HUES48 (cell line): Measurements from ENCODE around the gene RSPRY1.

ENCODE experiments used
- H3K27ac ChIP-seq: one replicate; pipeline ENCODE4 v1.7.0; 2013; ENCODE audit warnings: low read depth, low read length, inconsistent platforms
- H3K27me3 ChIP-seq: 2 replicates; pipeline ENCODE4 v1.6.1; 2013; ENCODE audit warnings: mild to moderate bottlenecking, low read length; ENCODE audit not compliant: control insufficient read depth, insufficient read depth
- H3K36me3 ChIP-seq: 2 replicates; pipeline ENCODE4 v1.6.1; 2013; ENCODE audit warnings: low read length; ENCODE audit not compliant: control insufficient read depth, insufficient read depth
- H3K4me1 ChIP-seq: 2 replicates; pipeline ENCODE4 v1.6.1; 2013; ENCODE audit warnings: mild to moderate bottlenecking, low read length; ENCODE audit not compliant: control insufficient read depth, insufficient read depth
- H3K4me3 ChIP-seq: 2 replicates; pipeline ENCODE4 v1.5.1; 2013; ENCODE audit warnings: mild to moderate bottlenecking, low read depth, low read length
- H3K9ac ChIP-seq: 2 replicates; pipeline ENCODE4 v1.6.1; 2013; ENCODE audit warnings: mild to moderate bottlenecking, low read depth, low read length, moderate library complexity
- H3K9me3 ChIP-seq: 2 replicates; pipeline ENCODE4 v1.6.1; 2013; ENCODE audit warnings: low read length; ENCODE audit not compliant: control insufficient read depth, insufficient read depth

The RSPRY1 gene

DNA sequence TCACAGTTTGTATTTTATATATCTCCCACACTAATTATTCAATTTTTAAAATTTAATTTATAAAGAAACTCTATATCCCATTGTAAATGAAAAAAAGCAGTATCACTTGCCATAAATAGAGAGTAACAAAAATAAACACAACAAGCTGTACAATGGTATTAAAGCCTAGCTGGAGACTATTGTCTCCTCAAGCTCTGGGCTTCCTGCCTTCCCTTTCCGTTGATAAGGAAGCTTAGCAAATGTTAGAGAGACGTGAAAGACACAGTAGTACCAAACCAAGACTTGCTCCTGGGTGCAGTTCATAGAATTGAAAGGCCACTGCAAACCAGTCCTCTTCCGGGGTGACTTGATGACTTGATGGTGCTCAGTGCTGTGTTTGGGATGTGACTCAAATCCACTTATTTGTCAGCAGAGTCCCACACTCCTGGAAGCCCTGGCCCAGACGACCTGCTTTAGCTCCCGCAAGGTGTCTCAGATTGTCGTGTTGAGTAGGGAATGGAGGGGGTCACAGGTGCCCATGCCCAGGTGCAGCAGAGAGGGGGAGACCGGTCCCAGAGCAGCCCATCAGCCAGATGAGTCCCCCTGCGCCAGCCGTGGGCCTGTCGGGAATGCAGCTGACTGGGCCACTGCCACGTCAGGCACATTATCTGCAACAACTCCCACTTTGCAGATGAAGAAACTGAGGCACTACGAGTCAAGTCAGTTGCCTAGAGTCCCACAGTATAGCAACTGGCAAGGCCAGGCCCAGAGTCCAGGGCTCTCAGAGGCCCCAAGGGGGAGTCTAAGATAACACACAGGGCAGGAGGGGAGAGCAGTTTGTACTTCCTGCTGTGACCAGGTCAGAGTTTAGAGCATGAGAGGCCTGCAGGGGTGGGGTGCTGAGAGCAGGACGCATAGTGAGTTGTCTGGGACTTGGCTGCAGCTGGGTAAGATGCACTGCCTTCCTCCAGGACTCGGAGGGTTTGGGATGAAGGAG, 40.8 kb upstream of the RSPRY1 start:
- no peaks in the 10 kb centered on the region for H3K27me3 ChIP-seq
- no peak overlapping the region for H3K9ac ChIP-seq
- H3K36me3 ChIP-seq, result no peaks in the 10 kb centered on the region
- H3K4me1 ChIP-seq, result peaks cover 22% of the 10 kb centered on the region
- H3K9me3 ChIP-seq, result no peaks in the 10 kb centered on the region
- H3K4me3 ChIP-seq, result no peak overlapping the region
- no peak overlapping the region for H3K27ac ChIP-seq

DNA sequence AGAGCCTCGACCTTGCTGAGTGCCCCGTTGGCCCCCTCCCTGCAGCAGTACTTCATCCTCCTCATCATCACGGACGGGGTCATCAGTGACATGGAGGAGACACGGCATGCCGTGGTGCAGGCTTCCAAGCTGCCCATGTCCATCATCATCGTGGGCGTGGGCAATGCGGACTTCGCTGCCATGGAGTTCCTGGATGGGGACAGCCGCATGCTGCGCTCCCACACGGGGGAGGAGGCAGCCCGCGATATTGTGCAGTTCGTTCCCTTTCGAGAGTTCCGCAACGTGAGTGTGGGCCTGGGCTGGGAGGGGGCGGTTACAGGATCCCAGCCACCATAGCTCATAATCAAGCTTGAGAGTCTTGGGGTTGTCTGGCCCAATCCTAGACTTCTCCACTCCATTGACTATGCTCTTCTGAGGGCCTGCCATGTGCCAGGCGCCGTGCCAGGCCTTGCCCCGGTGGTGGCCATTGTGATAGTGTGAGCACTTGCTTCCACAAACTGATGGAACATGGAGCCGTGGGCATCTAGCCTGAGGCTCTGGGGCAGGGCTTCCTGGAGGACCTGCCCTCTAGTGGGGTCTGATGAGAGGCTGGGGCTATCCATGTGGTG, 40.0 kb upstream of the RSPRY1 start:
- peaks cover 28% of the 10 kb centered on the region for H3K4me1 ChIP-seq

DNA sequence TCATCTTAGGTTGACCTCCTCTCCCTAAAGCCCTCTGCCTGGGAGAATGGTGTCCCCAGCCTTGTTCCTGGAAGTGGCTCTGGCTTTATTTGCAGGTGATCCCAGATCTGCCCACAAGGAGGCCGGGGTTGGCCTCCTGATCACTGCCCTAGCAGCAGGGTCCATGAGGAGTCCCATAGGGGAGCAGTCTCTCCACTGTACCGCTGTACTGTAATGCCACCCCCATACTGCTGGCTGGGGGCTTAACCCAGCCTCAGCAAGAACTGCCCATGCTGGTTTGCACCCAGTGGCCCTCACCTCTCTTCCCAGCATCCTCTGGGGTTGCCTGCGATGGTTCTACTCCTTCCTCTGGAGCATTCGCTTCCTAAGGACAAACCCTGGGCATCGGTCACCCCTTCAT, 39.4 kb upstream of the RSPRY1 start:
- no peaks in the 10 kb centered on the region for H3K36me3 ChIP-seq
- H3K27ac ChIP-seq, result peak overlapping the region; percentile 76
- H3K4me3 ChIP-seq, result no peak overlapping the region
- no peaks in the 10 kb centered on the region for H3K9me3 ChIP-seq
- H3K9ac ChIP-seq, result no peak overlapping the region
- no peaks in the 10 kb centered on the region for H3K27me3 ChIP-seq
- peaks cover 34% of the 10 kb centered on the region for H3K4me1 ChIP-seq

More for the DNA sequence above, 40.0 kb upstream of the RSPRY1 start:
- Histone ChIP-seq H3K36me3 (no peaks in the 10 kb centered on the region), H3K4me3 (no peak overlapping the region), H3K9me3 (no peaks in the 10 kb centered on the region), H3K9ac (no peak overlapping the region), H3K27me3 (no peaks in the 10 kb centered on the region), H3K27ac (no peak overlapping the region)

DNA sequence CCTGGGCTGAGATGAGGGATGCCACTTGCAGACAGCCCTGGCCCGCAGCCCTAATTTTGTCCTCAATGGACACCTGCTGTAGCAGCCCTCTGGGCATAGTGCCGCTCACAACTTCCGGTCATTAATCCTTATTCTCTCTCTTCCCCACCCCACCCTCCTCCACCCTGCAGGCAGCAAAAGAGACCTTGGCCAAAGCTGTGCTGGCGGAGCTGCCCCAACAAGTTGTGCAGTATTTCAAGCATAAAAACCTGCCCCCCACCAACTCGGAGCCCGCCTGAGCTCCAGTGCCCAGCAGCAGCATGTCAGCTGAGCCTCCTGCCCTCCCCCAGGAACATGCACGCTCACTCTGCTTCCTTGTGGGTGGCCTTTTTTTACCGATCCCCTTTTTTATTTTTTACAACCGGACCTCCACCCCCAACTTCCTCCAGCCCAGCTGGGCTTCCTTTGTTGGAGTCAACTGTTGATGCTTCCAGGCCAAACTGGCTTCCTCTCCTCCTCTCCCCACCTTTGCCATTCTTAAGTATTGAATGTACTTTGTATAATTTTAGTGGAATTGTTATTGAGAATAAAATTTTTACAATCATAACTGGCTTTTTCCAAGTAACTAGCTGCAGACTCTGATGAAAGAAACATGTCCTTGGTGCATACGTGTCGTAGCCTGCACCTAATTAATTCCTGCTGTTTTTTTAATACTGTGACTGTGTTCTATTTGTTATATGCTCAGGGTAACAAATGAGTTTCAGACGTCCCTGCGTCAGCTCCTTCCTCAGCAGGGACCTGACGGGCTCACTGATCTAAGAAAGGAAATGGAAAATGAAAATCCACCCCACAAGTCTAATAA, 38.5 kb upstream of the RSPRY1 start:
- no peaks in the 10 kb centered on the region for H3K9me3 ChIP-seq
- peaks cover 4% of the 10 kb centered on the region; the same call in 1 of the 2 replicates for H3K36me3 ChIP-seq
- no peak overlapping the region for H3K4me3 ChIP-seq
- H3K27ac ChIP-seq, result peak overlapping the region; percentile 76
- H3K9ac ChIP-seq, result no peak overlapping the region
- H3K27me3 ChIP-seq, result no peaks in the 10 kb centered on the region
- H3K4me1 ChIP-seq, result peaks cover 38% of the 10 kb centered on the region

DNA sequence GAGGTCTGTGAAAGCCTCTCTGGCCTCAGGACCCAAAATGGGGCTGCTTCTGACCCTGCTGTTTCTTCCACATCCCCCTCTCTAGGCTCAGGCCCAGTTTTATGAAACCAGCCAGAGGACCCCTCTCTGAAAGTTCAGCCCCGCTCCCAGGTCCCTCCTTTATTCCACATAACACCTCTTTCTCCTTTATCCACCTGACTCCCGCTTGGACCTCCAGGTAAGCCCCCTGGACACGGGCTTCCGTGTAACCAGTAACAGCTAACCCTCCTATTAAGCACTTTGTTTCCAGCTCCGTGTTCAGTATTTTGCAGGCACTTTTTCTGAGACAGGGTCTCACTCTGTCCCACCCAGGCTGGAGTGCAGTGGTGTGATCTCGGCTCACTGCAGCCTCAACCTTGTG, 37.6 kb upstream of the RSPRY1 start:
- Histone ChIP-seq H3K27ac (peak overlapping the region; percentile 76), H3K4me3 (no peak overlapping the region), H3K27me3 (no peaks in the 10 kb centered on the region), H3K36me3 (peaks cover 13% of the 10 kb centered on the region), H3K4me1 (peaks cover 38% of the 10 kb centered on the region), H3K9me3 (no peaks in the 10 kb centered on the region), H3K9ac (no peak overlapping the region)

DNA sequence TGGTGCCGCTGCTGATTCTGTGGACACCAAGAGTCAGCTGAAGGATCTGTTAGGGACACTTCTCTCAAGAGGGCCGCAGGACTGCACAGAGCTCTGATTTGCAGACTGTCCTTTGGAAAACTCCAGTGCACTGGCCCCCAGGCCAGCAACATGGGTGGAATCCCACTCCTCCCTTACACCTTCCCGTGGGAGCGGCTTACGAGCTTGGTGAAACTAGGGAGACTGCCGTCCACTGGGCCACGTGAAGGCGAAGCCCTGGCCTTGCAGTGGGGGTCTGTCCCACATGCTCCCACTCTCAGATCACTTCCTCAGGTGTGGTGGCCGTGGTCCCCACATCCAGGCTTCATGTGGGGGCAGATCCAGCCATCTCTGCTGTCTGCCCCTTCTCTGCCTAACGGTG, 36.7 kb upstream of the RSPRY1 start:
- no peaks in the 10 kb centered on the region for H3K27me3 ChIP-seq
- H3K36me3 ChIP-seq, result peaks cover 22% of the 10 kb centered on the region
- H3K9ac ChIP-seq, result no peak overlapping the region
- peaks cover 38% of the 10 kb centered on the region for H3K4me1 ChIP-seq
- H3K4me3 ChIP-seq, result no peak overlapping the region
- no peak overlapping the region for H3K27ac ChIP-seq
- no peaks in the 10 kb centered on the region for H3K9me3 ChIP-seq

DNA sequence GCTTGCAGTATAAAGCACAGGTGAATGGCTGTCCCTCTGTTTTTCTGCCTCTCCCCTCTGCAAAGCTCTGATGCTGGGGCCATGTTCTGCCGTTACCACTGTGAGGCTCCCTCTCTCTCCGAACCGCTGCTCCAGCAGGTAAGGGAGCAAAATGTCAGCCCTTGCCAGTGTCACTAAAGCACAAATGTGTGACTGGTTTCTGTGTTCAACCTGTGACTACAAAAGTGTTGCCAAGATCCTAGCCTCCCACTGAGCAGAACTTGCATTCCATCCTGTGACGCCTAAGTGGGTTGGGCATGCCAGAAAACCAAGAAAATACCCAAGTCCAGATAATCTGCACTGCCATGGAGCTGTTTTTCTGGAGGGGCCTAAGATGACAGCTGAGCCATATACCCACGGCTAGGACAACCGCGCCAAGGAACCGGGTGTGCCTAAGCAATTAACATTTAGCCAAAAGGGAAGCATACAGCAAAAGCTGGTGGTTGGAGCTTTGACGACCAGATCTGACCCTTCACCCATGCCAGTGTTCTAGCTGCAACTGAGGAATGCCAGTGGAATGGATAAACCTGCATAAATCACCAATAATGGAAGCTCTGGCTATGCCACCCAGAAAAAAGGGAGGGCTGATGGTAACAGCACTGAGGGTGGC, 35.3 kb upstream of the RSPRY1 start:
- H3K27me3 ChIP-seq, result no peaks in the 10 kb centered on the region
- no peak overlapping the region for H3K4me3 ChIP-seq
- H3K9ac ChIP-seq, result no peak overlapping the region
- H3K27ac ChIP-seq, result peak overlapping the region; percentile 3
- H3K4me1 ChIP-seq, result peaks cover 38% of the 10 kb centered on the region
- H3K36me3 ChIP-seq, result peaks cover 36% of the 10 kb centered on the region
- no peaks in the 10 kb centered on the region for H3K9me3 ChIP-seq

DNA sequence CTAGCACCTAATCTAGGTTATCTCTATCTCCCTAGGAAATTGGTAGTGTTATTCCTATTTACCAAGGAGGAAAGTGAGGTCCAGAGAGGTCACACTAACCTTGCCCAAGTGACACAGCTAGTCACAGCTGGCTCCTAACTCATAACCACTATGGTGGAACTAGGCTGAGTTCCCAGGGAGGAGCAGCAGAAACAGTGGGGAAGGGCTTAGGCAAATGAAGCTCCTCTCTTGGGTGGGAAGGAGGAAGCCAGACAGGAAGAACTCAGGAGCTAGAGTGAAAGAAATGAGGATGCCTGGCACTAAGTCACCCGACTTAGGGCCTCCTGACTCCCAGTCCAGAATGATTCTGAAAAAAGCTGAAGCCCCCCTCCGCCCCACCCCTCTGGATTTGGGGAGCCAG, 34.8 kb upstream of the RSPRY1 start:
- H3K9ac ChIP-seq, result no peak overlapping the region
- H3K4me3 ChIP-seq, result no peak overlapping the region
- no peaks in the 10 kb centered on the region for H3K9me3 ChIP-seq
- peak overlapping the region; percentile 11 for H3K27ac ChIP-seq
- H3K36me3 ChIP-seq, result peaks cover 41% of the 10 kb centered on the region
- no peaks in the 10 kb centered on the region for H3K27me3 ChIP-seq
- H3K4me1 ChIP-seq, result peaks cover 38% of the 10 kb centered on the region

DNA sequence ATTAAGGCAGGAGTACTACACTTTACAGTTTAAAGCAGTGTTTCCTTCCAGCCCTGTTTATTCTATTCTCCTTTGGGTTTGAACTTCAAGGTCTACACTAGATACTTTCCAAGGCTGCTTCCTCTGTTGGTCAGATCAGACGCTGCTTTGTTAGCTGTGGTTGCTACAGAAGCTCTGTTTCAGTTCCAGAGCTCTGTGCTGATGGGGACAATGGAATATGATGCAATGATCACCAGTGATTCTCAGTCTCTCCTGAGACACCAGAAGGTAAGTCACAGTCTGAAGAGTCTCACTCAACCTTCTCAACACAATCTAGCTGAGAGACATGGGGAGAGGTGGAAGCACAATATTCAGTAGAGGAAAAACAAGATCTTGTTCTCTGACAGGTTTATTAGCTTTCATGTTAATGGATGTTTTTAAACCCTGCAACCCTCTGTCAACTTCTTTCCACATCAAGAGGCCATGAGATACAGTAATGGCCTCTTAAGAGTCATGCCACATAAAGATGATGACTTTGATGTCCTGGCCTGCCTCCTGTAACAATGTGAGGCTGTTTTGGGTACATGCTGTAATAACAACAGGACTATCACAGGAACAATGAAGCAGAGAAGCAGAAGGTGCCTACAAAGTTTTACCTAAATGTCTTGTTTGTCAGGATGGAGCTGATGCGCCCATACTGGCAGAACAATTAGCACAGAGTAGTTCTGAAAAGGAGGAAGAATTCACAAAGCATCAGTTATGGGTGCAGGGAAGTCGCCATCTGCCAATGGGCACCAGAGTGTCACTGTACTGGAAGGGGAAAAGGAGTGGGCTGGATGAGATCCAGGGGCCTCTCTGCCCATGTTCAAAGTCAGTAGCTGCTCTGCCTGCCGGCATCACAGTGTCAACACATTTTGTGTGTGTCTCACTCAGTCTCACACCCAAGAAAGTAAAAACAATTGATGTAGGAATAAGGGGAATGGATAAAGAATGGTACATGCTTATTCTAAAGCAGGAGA, 33.7 kb upstream of the RSPRY1 start:
- H3K27me3 ChIP-seq, result no peaks in the 10 kb centered on the region

More for the DNA sequence above, 33.7 kb upstream of the RSPRY1 start:
- Histone ChIP-seq H3K9me3 (no peaks in the 10 kb centered on the region), H3K27ac (peak overlapping the region; percentile 11), H3K4me3 (no peak overlapping the region), H3K36me3 (peaks cover 50% of the 10 kb centered on the region), H3K9ac (no peak overlapping the region), H3K4me1 (peaks cover 29% of the 10 kb centered on the region)
